Hepatocyte (in vitro differentiated cells): ENCODE measurements around the gene HECTD2. TPM values are rescaled to one million over a fixed set of nuclear protein-coding genes. Genes with fewer than 3 reads are reported as not detected.

Experiments used
- DNase-seq: peaks from one replicate; pipeline ENCODE4 v3.0.0-alpha.2; 2016; ENCODE audit warnings: low spot score
- H2AFZ ChIP-seq: fragments of 200-600 bp; sonication (generic); 2 replicates; pipeline ENCODE4 v1.6.0; 2016; ENCODE audit warnings: antibody characterized with exemption, mild to moderate bottlenecking
- H3K27ac ChIP-seq: fragments of 200-600 bp; sonication (generic); 2 replicates; pipeline ENCODE4 v1.5.1; 2016; ENCODE audit warnings: mild to moderate bottlenecking
- H3K27me3 ChIP-seq: fragments of 200-600 bp; sonication (generic); 2 replicates; pipeline ENCODE4 v1.6.1; 2016
- H3K36me3 ChIP-seq: fragments of 200-600 bp; sonication (generic); replicated peaks from 2 replicates; pipeline ENCODE4 v1.5.1; 2016; ENCODE audit warnings: low read depth; ENCODE audit not compliant: insufficient read depth
- H3K4me1 ChIP-seq: fragments of 200-600 bp; sonication (generic); 2 replicates; pipeline ENCODE4 v1.5.1; 2016; ENCODE audit warnings: mild to moderate bottlenecking, moderate library complexity; ENCODE audit not compliant: insufficient read depth
- H3K4me2 ChIP-seq: fragments of 200-600 bp; sonication (generic); 2 replicates; pipeline ENCODE4 v1.6.0; 2016
- H3K4me3 ChIP-seq: fragments of 200-600 bp; sonication (generic); 2 replicates; pipeline ENCODE4 v1.5.1; 2016; ENCODE audit warnings: mild to moderate bottlenecking
- H3K79me2 ChIP-seq: fragments of 200-600 bp; sonication (generic); 2 replicates; pipeline ENCODE4 v1.6.0; 2017; ENCODE audit warnings: mild to moderate bottlenecking
- H3K9me2 ChIP-seq: fragments of 200-600 bp; sonication (generic); replicated peaks from 2 replicates; pipeline ENCODE4 v1.6.0; 2017; ENCODE audit warnings: mild to moderate bottlenecking; ENCODE audit not compliant: insufficient read depth
- H3K9me3 ChIP-seq: fragments of 200-600 bp; sonication (generic); 2 replicates; pipeline ENCODE4 v1.5.1; 2016; ENCODE audit warnings: low read depth, mild to moderate bottlenecking
- H4K20me1 ChIP-seq: fragments of 200-600 bp; sonication (generic); 2 replicates; pipeline ENCODE4 v1.6.0; 2016; ENCODE audit warnings: mild to moderate bottlenecking; ENCODE audit not compliant: insufficient read depth, poor library complexity, severe bottlenecking
- EZH2 ChIP-seq: fragments of 200-600 bp; sonication (generic); IDR thresholded peaks from 2 replicates; pipeline ENCODE4 v1.6.1; 2016; ENCODE audit warnings: antibody characterized with exemption, mild to moderate bottlenecking, borderline replicate concordance
- EZH2phosphoT487 ChIP-seq: fragments of 200-600 bp; sonication (generic); IDR thresholded peaks from one replicate; pipeline ENCODE4 v1.6.1; 2018; ENCODE audit warnings: antibody characterized with exemption, mild to moderate bottlenecking, low read depth, moderate library complexity; ENCODE audit not compliant: unreplicated experiment, severe bottlenecking
- WGBS: methylation state at CpG from one replicate; pipeline ENCODE4 v1.1.6; 2016; ENCODE audit warnings: low lambda C conversion rate; ENCODE audit errors: missing lambda C conversion rate; 5-methylcytosine and 5-hydroxymethylcytosine counted together
- polyA plus RNA-seq: library from polyadenylated mRNA; unstranded; fragments of >200 nt; fragmentation: Nextera tagmentation; extraction: Ambion mirVana; gene quantifications from 2 replicates; pipeline ENCODE4 v1.2.1, GENCODE V29; 2016
- total RNA-seq: library from RNA; depleted of rRNA; stranded (reverse); fragments of >200 nt; gene quantifications from 2 replicates; pipeline ENCODE4 v1.2.3, GENCODE V29; 2014
- TF ChIP-seq, protein P1 (sequence below): fragments of 200-600 bp; sonication (generic); IDR thresholded peaks from 2 replicates; pipeline ENCODE4 v1.5.1; 2016; ENCODE audit warnings: antibody characterized with exemption, mild to moderate bottlenecking; ENCODE audit not compliant: poor library complexity

HECTD2 gene
- total and polyA plus RNA-seq, 2 experiments from 2014 or later: 9.0 to 25.0 TPM

DNA sequence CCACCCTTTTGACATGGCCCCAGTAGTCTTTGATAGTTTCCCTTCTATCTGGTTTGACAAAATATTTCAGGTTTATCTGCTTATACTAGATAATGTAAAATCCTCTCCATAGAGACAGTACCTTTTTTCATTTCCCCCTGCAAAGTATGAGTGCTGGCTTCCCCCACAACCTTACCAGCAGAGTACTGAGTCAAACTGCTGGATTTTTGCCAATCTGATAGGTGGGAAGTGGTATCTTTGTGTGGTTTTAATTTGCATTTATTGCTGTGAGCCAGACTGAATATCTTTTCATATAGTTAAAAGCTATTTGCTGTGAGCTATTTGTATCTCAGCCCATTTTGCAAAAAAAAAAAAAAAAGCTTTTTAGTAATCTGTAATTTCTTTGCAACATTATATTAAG, 32.1 kb upstream of the HECTD2 start:
- Histone ChIP-seq H4K20me1 (no peaks in the 10 kb centered on the region), H2AFZ (no peak overlapping the region), H3K79me2 (no peaks in the 10 kb centered on the region), H3K27ac (no peak overlapping the region), H3K4me3 (no peak overlapping the region), H3K4me1 (peaks cover 5% of the 10 kb centered on the region), H3K9me3 (no peaks in the 10 kb centered on the region), H3K9me2 (no peaks in the 10 kb centered on the region), H3K4me2 (no peak overlapping the region), H3K27me3 (no peaks in the 10 kb centered on the region), H3K36me3 (no peaks in the 10 kb centered on the region)
- TF ChIP-seq, protein P1, sequence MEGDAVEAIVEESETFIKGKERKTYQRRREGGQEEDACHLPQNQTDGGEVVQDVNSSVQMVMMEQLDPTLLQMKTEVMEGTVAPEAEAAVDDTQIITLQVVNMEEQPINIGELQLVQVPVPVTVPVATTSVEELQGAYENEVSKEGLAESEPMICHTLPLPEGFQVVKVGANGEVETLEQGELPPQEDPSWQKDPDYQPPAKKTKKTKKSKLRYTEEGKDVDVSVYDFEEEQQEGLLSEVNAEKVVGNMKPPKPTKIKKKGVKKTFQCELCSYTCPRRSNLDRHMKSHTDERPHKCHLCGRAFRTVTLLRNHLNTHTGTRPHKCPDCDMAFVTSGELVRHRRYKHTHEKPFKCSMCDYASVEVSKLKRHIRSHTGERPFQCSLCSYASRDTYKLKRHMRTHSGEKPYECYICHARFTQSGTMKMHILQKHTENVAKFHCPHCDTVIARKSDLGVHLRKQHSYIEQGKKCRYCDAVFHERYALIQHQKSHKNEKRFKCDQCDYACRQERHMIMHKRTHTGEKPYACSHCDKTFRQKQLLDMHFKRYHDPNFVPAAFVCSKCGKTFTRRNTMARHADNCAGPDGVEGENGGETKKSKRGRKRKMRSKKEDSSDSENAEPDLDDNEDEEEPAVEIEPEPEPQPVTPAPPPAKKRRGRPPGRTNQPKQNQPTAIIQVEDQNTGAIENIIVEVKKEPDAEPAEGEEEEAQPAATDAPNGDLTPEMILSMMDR: no peak
- TF ChIP-seq EZH2: no peak
- TF ChIP-seq EZH2phosphoT487: no peak
- no peak for DNase-seq

DNA sequence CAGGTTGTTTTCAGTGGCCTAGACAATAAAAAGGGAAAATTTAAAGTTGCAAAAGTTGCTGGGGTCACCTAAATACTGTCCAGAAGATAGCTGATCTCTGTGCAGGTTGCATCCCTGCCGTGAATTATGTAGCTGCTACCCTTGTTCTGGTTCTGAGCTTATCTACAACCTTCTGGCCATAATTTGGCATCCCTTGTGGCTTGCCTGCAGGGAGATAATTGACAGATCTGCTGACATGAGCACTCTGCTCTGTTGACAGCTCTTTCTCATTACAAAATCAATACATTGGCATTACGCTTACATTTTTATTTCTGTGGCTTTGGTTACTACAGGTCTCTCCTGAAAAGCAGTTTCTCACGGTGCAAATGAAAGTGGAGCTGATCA, 29.3 kb upstream of the HECTD2 start:
- Histone ChIP-seq H3K4me3 (no peak overlapping the region), H3K79me2 (no peaks in the 10 kb centered on the region), H2AFZ (no peak overlapping the region), H3K27me3 (peaks cover 9% of the 10 kb centered on the region), H3K4me2 (peak overlapping the region; percentile 51), H3K4me1 (peaks cover 5% of the 10 kb centered on the region), H3K9me2 (no peaks in the 10 kb centered on the region), H3K36me3 (no peaks in the 10 kb centered on the region), H3K9me3 (no peaks in the 10 kb centered on the region), H3K27ac (no peak overlapping the region), H4K20me1 (no peaks in the 10 kb centered on the region)
- 43% methylated on average over 3 of the region's 3 CpGs for WGBS
- TF ChIP-seq, protein P1: no peak
- TF ChIP-seq EZH2 (no peak), EZH2phosphoT487 (no peak)
- DNase-seq: no peak

DNA sequence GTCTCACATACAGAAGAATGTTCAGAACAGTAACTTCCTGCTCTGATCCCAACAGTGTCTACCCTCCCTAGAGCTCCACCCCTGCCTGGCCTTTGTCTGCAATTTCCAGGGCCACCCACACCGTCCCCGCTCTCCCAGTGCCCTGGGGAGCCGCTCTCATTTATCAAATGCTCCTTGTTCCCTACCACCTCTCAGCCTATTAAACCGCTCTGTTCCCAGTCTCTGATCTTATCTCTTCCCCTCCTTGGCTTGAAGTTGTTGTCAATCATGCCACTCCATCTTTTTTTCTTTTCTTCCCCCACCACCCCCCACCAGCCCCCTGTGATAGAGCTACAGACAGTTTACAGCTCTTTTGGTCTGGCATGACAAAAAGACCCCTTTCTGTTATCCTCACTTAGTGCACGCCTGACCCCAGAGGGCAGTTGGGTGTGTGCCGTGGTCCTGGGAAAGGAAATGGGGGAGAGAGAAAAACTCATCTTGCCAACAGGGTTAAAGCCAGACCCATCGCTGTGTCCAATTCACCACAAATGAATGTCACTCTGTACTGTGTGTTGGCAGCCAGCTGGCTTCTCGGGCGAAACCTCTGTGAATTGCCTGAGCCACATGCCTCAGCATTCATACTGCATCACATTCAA, 28.8 kb upstream of the HECTD2 start:
- H3K36me3 ChIP-seq: no peaks in the 10 kb centered on the region

More for the DNA sequence above, 28.8 kb upstream of the HECTD2 start:
- WGBS: 43% methylated on average over 9 of the region's 9 CpGs
- no peak overlapping the region for H3K27ac ChIP-seq
- peaks cover 5% of the 10 kb centered on the region for H3K4me1 ChIP-seq
- no peaks in the 10 kb centered on the region for H4K20me1 ChIP-seq
- H3K27me3 ChIP-seq: peaks cover 14% of the 10 kb centered on the region
- no peak for DNase-seq
- TF ChIP-seq, protein P1: no peak
- no peak for TF ChIP-seq EZH2phosphoT487
- no peak overlapping the region for H2AFZ ChIP-seq
- H3K4me2 ChIP-seq: peak overlapping the region; percentile 51
- H3K9me2 ChIP-seq: no peaks in the 10 kb centered on the region
- H3K79me2 ChIP-seq: no peaks in the 10 kb centered on the region
- H3K4me3 ChIP-seq: no peak overlapping the region
- no peaks in the 10 kb centered on the region for H3K9me3 ChIP-seq
